Astrocyte (in vitro differentiated cells and primary cell): Measurements from ENCODE around the gene PSMA2. TPM values are rescaled to one million over a fixed set of nuclear protein-coding genes. Genes with fewer than 3 reads are reported as not detected.

Experiments used
- DNase-seq: peaks from one replicate; pipeline ENCODE4 v3.0.0-alpha.2; 2010; ENCODE audit warnings: low read depth
- FAIRE-seq: peaks from 2 replicates; lab custom pipeline; 2011; peaks lifted over from hg19 to GRCh38; lab: Jason Lieb, UNC
- H2AFZ ChIP-seq: 2 replicates; pipeline ENCODE4 v1.6.0; 2012; ENCODE audit warnings: low read depth, low read length, inconsistent platforms
- H3K27ac ChIP-seq: 2 replicates; pipeline ENCODE4 v1.5.1; 2011; ENCODE audit warnings: low read depth, low read length, inconsistent platforms
- H3K27me3 ChIP-seq: 2 replicates; pipeline ENCODE4 v1.6.0; 2011; ENCODE audit warnings: low read length, inconsistent platforms; ENCODE audit not compliant: insufficient read depth
- H3K36me3 ChIP-seq: 2 replicates; pipeline ENCODE4 v1.5.1; 2011; ENCODE audit warnings: low read length, inconsistent platforms; ENCODE audit not compliant: insufficient read depth
- H3K4me1 ChIP-seq: 2 replicates; pipeline ENCODE4 v1.5.1; 2011; ENCODE audit warnings: low read length, inconsistent platforms; ENCODE audit not compliant: insufficient read depth
- H3K4me2 ChIP-seq: 2 replicates; pipeline ENCODE4 v1.6.0; 2012; ENCODE audit warnings: low read length, inconsistent platforms
- H3K4me3 ChIP-seq: 2 replicates; pipeline ENCODE4 v1.5.1; 2011; ENCODE audit warnings: low read depth, mild to moderate bottlenecking, low read length, inconsistent platforms; ENCODE audit not compliant: insufficient read depth
- H3K79me2 ChIP-seq: 2 replicates; pipeline ENCODE4 v1.6.0; 2012; ENCODE audit warnings: mild to moderate bottlenecking, low read length, inconsistent platforms; ENCODE audit not compliant: insufficient read depth
- H3K9ac ChIP-seq: 2 replicates; pipeline ENCODE4 v1.6.0; 2012; ENCODE audit warnings: mild to moderate bottlenecking, low read length, inconsistent platforms
- H3K9me3 ChIP-seq: 2 replicates; pipeline ENCODE4 v1.5.1; 2012; ENCODE audit warnings: low read depth, mild to moderate bottlenecking, low read length, inconsistent platforms; ENCODE audit not compliant: insufficient read depth
- H4K20me1 ChIP-seq: 2 replicates; pipeline ENCODE4 v1.6.0; 2012; ENCODE audit warnings: low read length, inconsistent platforms; ENCODE audit not compliant: insufficient read depth
- H3K27ac Mint-ChIP-seq: one replicate; pipeline ENCODE4 v1.8.0; 2021; ENCODE audit warnings: mild to moderate bottlenecking, mixed read lengths; ENCODE audit not compliant: unreplicated experiment
- H3K27me3 Mint-ChIP-seq: one replicate; pipeline ENCODE4 v1.8.0; 2021; ENCODE audit warnings: low read depth, mixed read lengths; ENCODE audit not compliant: unreplicated experiment
- H3K36me3 Mint-ChIP-seq: one replicate; pipeline ENCODE4 v1.8.0; 2021; ENCODE audit warnings: low read depth, mixed read lengths; ENCODE audit not compliant: unreplicated experiment
- H3K4me1 Mint-ChIP-seq: one replicate; pipeline ENCODE4 v1.8.0; 2021; ENCODE audit warnings: low read depth, mixed read lengths; ENCODE audit not compliant: unreplicated experiment
- H3K4me3 Mint-ChIP-seq: one replicate; pipeline ENCODE4 v1.8.0; 2021; ENCODE audit warnings: mild to moderate bottlenecking, moderate library complexity, mixed read lengths; ENCODE audit not compliant: unreplicated experiment
- H3K9me3 Mint-ChIP-seq: one replicate; pipeline ENCODE4 v1.8.0; 2021; ENCODE audit warnings: mild to moderate bottlenecking, mixed read lengths; ENCODE audit not compliant: unreplicated experiment
- EZH2 ChIP-seq: IDR thresholded peaks from 2 replicates; pipeline ENCODE4 v1.6.1; 2012; ENCODE audit warnings: mild to moderate bottlenecking, low read length, inconsistent platforms; ENCODE audit not compliant: insufficient read depth
- total RNA-seq: library from RNA; stranded (reverse); gene quantifications from 2 replicates; pipeline ENCODE4 v1.2.1, GENCODE V29; 2021
- TF ChIP-seq, protein P1 (sequence below): IDR thresholded peaks from 2 replicates; pipeline ENCODE4 v1.5.1; 2011; ENCODE audit warnings: low read depth, mild to moderate bottlenecking, inconsistent platforms, low read length, moderate library complexity; ENCODE audit not compliant: insufficient read depth

PSMA2 gene
- total RNA-seq, 1 donor from 2014 or later, result 119 TPM

DNA sequence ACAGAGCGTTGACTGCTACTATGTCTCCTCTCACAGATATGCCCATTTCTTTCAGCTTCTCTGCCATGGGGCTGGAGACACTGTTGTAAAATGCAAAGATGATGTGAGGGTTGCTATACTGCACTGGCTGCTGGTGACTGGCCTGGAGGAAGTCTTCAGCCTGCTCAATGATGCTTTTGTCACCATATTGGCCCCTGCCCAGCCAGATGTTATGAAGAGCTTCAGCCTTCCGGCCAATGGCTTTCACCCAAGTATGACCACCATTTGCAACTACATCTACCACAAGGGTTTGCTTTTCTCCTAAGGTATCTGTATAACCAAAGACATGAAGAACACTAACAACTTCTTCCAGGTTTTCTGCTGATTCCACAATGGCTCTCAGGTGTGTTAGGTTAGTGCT lies 21.7 kb downstream of the PSMA2 start:
- Histone ChIP-seq H3K79me2 (peaks cover 9% of the 10 kb centered on the region), H3K4me1 (peaks cover 11% of the 10 kb centered on the region), H3K27me3 (no peaks in the 10 kb centered on the region), H2AFZ (no peak overlapping the region), H3K9ac (no peak overlapping the region), H4K20me1 (no peaks in the 10 kb centered on the region), H3K4me3 (no peak overlapping the region), H3K9me3 (no peaks in the 10 kb centered on the region), H3K4me2 (peak overlapping the region; percentile 87), H3K36me3 (peaks cover 3% of the 10 kb centered on the region), H3K27ac (no peak overlapping the region)
- H3K36me3 Mint-ChIP-seq, result peaks cover 2% of the 10 kb centered on the region
- peak overlapping the region; percentile 99 for H3K4me3 Mint-ChIP-seq
- H3K9me3 Mint-ChIP-seq, result no peaks in the 10 kb centered on the region
- H3K27ac Mint-ChIP-seq, result no peak overlapping the region
- TF ChIP-seq, protein P1, sequence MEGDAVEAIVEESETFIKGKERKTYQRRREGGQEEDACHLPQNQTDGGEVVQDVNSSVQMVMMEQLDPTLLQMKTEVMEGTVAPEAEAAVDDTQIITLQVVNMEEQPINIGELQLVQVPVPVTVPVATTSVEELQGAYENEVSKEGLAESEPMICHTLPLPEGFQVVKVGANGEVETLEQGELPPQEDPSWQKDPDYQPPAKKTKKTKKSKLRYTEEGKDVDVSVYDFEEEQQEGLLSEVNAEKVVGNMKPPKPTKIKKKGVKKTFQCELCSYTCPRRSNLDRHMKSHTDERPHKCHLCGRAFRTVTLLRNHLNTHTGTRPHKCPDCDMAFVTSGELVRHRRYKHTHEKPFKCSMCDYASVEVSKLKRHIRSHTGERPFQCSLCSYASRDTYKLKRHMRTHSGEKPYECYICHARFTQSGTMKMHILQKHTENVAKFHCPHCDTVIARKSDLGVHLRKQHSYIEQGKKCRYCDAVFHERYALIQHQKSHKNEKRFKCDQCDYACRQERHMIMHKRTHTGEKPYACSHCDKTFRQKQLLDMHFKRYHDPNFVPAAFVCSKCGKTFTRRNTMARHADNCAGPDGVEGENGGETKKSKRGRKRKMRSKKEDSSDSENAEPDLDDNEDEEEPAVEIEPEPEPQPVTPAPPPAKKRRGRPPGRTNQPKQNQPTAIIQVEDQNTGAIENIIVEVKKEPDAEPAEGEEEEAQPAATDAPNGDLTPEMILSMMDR, result no peak
- TF ChIP-seq EZH2, result no peak
- no peaks in the 10 kb centered on the region for H3K27me3 Mint-ChIP-seq
- FAIRE-seq (no peak), DNase-seq (no peak)
- peaks cover 38% of the 10 kb centered on the region for H3K4me1 Mint-ChIP-seq

DNA sequence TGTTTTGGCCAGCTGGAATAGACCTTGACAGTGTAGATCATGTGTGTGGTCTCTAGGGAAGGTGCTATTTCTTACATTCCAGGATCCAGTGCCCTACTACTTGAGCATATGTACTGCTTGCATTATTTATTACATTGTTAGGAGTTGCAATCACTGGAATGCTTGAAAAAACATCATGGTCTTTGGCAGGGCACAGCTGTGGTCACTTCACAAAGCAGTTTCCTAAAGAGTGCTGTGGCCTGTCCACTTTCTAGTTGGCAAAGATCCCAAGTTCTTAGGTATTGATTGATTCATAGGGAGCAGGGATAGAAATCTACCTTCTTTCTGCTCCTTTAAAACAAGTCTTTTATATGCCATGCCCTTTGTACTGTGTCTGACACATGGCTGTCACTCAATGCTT lies 24.7 kb downstream of the PSMA2 start:
- H3K27ac Mint-ChIP-seq, result no peak overlapping the region
- no peak overlapping the region for H2AFZ ChIP-seq
- H3K4me3 Mint-ChIP-seq, result no peak overlapping the region
- H3K9ac ChIP-seq, result no peak overlapping the region
- no peaks in the 10 kb centered on the region for H3K36me3 ChIP-seq
- no peak overlapping the region for H3K4me2 ChIP-seq
- peaks cover 3% of the 10 kb centered on the region for H3K4me1 ChIP-seq
- no peaks in the 10 kb centered on the region for H4K20me1 ChIP-seq
- no peaks in the 10 kb centered on the region for H3K36me3 Mint-ChIP-seq
- no peak overlapping the region for H3K4me3 ChIP-seq
- peaks cover 22% of the 10 kb centered on the region for H3K4me1 Mint-ChIP-seq
- H3K27ac ChIP-seq, result no peak overlapping the region
- no peak for FAIRE-seq
- DNase-seq, result peak; percentile 33
- no peaks in the 10 kb centered on the region for H3K27me3 ChIP-seq
- no peaks in the 10 kb centered on the region for H3K9me3 ChIP-seq
- peaks cover 9% of the 10 kb centered on the region for H3K79me2 ChIP-seq
- no peak for TF ChIP-seq EZH2
- TF ChIP-seq, protein P1, result no peak
- no peaks in the 10 kb centered on the region for H3K27me3 Mint-ChIP-seq
- no peaks in the 10 kb centered on the region for H3K9me3 Mint-ChIP-seq

DNA sequence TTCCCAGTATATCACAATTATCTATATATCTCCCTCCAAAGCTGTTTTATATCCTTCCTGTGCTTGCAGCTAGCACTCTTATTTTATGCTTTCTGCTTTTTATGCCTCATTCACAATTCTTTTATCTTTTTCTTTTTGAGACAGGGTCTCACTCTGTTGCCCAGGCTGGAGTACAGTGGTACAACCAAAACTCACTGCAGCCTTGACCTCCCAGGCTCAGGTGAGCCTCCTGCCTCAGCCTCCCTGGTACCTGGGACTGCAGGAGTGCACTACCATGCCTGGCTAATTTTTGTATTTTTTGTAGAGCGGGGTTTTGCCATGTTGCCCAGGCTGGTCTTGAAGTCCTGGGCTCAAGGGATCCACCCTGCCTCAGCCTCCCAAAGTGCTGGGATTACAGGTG lies 25.8 kb downstream of the PSMA2 start:
- H3K9ac ChIP-seq, result no peak overlapping the region
- no peaks in the 10 kb centered on the region for H3K4me1 ChIP-seq
- Mint-ChIP-seq H3K27ac (no peak overlapping the region), H3K27me3 (no peaks in the 10 kb centered on the region), H3K4me1 (peaks cover 21% of the 10 kb centered on the region), H3K9me3 (no peaks in the 10 kb centered on the region), H3K4me3 (no peak overlapping the region), H3K36me3 (no peaks in the 10 kb centered on the region)
- H3K4me3 ChIP-seq, result no peak overlapping the region
- no peak overlapping the region for H3K27ac ChIP-seq
- TF ChIP-seq, protein P1, result no peak
- no peak for TF ChIP-seq EZH2
- no peak overlapping the region for H3K4me2 ChIP-seq
- H3K27me3 ChIP-seq, result no peaks in the 10 kb centered on the region
- no peak for FAIRE-seq
- no peaks in the 10 kb centered on the region for H3K36me3 ChIP-seq
- H4K20me1 ChIP-seq, result no peaks in the 10 kb centered on the region
- no peak overlapping the region for H2AFZ ChIP-seq
- H3K79me2 ChIP-seq, result peaks cover 6% of the 10 kb centered on the region
- DNase-seq, result no peak
- H3K9me3 ChIP-seq, result no peaks in the 10 kb centered on the region
